ENCODE results near the gene LAMA5.
"Not testable (repeated sequence)": the region's sequence is repeated elsewhere in the genome, so short reads cannot be mapped to it uniquely, and the experiment has no call there.

LAMA5 gene

GRCh38 chr20:62374331-62375152 is 7.4 kb upstream of the LAMA5 start:
- Histone ChIP-seq H3K27me3 (ENCODE audit: insufficient read depth, low read depth) (no peaks in the 10 kb centered on the region; the same call in 1 of the 2 replicates), H3K27ac (no peak overlapping the region), H2AFZ (ENCODE audit: low read depth) (no peak overlapping the region), H3K4me2 (no peak overlapping the region), H3K4me3 (IDR thresholded peaks at IDR 0.05; ENCODE audit: insufficient read depth, low read depth, low read length) (no peak overlapping the region), H3K9ac (no peak overlapping the region), H4K20me1 (ENCODE audit: insufficient read depth) (no peaks in the 10 kb centered on the region), H3K36me3 (ENCODE audit: insufficient read depth) (no peaks in the 10 kb centered on the region), H3K4me1 (ENCODE audit: low read depth, poor library complexity, severe bottlenecking) (peaks cover 6% of the 10 kb centered on the region), H3K79me2 (ENCODE audit: insufficient read depth, low read depth) (no peaks in the 10 kb centered on the region)
- TF ChIP-seq CTCF (conservative IDR thresholded peaks at IDR 0.05; ENCODE audit: low read depth, low read length): no peak

- H4K20me1 ChIP-seq (ENCODE audit: insufficient read depth); H3K36me3 ChIP-seq (ENCODE audit: insufficient read depth); H3K9ac ChIP-seq; H3K4me3 ChIP-seq (IDR thresholded peaks at IDR 0.05; ENCODE audit: insufficient read depth, low read depth, low read length); H3K4me2 ChIP-seq; H3K27me3 ChIP-seq (ENCODE audit: insufficient read depth, low read depth); H2AFZ ChIP-seq (ENCODE audit: low read depth); H3K27ac ChIP-seq; H3K4me1 ChIP-seq (ENCODE audit: low read depth, poor library complexity, severe bottlenecking); H3K79me2 ChIP-seq (ENCODE audit: insufficient read depth, low read depth): not testable (repeated sequence)
These were observed 6.6 kb upstream of the LAMA5 start for GRCh38 chr20:62373631-62374179.

- no peaks in the 10 kb centered on the region for H3K36me3 ChIP-seq (ENCODE audit: insufficient read depth)
- H3K79me2 ChIP-seq (ENCODE audit: insufficient read depth, low read depth): no peaks in the 10 kb centered on the region
- no peaks in the 10 kb centered on the region for H4K20me1 ChIP-seq (ENCODE audit: insufficient read depth)
- no peak for TF ChIP-seq CTCF (conservative IDR thresholded peaks at IDR 0.05; ENCODE audit: low read depth, low read length)
- no peak overlapping the region for H3K9ac ChIP-seq
- H3K27me3 ChIP-seq (ENCODE audit: insufficient read depth, low read depth): peaks cover 16% of the 10 kb centered on the region
- H3K4me3 ChIP-seq (IDR thresholded peaks at IDR 0.05; ENCODE audit: insufficient read depth, low read depth, low read length): no peak overlapping the region
- H2AFZ ChIP-seq (ENCODE audit: low read depth): no peak overlapping the region
- H3K4me1 ChIP-seq (ENCODE audit: low read depth, poor library complexity, severe bottlenecking): peaks cover 19% of the 10 kb centered on the region
- H3K4me2 ChIP-seq: no peak overlapping the region
- no peak overlapping the region for H3K27ac ChIP-seq
These were observed 5.2 kb upstream of the LAMA5 start for GRCh38 chr20:62372042-62372993.

GRCh38 chr20:62371588-62372041 is 4.5 kb upstream of the LAMA5 start:
- no peak overlapping the region for H2AFZ ChIP-seq (ENCODE audit: low read depth)
- no peak overlapping the region for H3K4me2 ChIP-seq
- H3K27ac ChIP-seq: no peak overlapping the region
- no peaks in the 10 kb centered on the region for H3K36me3 ChIP-seq (ENCODE audit: insufficient read depth)
- no peak overlapping the region for H3K9ac ChIP-seq
- peaks cover 16% of the 10 kb centered on the region for H3K27me3 ChIP-seq (ENCODE audit: insufficient read depth, low read depth)
- H3K4me3 ChIP-seq (IDR thresholded peaks at IDR 0.05; ENCODE audit: insufficient read depth, low read depth, low read length): no peak overlapping the region
- peaks cover 19% of the 10 kb centered on the region for H3K4me1 ChIP-seq (ENCODE audit: low read depth, poor library complexity, severe bottlenecking)
- H4K20me1 ChIP-seq (ENCODE audit: insufficient read depth): no peaks in the 10 kb centered on the region
- H3K79me2 ChIP-seq (ENCODE audit: insufficient read depth, low read depth): no peaks in the 10 kb centered on the region
- no peak for TF ChIP-seq CTCF (conservative IDR thresholded peaks at IDR 0.05; ENCODE audit: low read depth, low read length)
